A549 (cell line): ENCODE measurements around the gene GOSR2. TPM values are rescaled to one million over a fixed set of nuclear protein-coding genes. Genes with fewer than 3 reads are reported as not detected.
A peak's percentile ranks its signal among the peaks of the same experiment; 100 is the strongest.

Source experiments
- ATAC-seq, 2 experiments: fragments of 200-7000 bp in 1 of 2; fragments of >200 bp in 1 of 2; cut with Nextera tagmentation in 1 of 2; cut with Tn5 transposase in 1 of 2; 3 replicates each; pipeline versions ENCODE4 v1.8.0 to v1.9.1; 2018 to 2020; ENCODE audit warnings: mild to moderate bottlenecking in 1 of 2, moderate library complexity in 1 of 2
- CTCF ChIA-PET: fragments of 300-600 bp; sonication (Branson Sonifier 250); formaldehyde crosslinking; extraction: SDS; loops from one replicate; lab custom pipeline; 2021; ENCODE audit warnings: antibody characterized with exemption, inconsistent platforms; lab: Yijun Ruan, JAX
- POLR2A ChIA-PET: fragments of 350-600 bp; formaldehyde crosslinking; extraction: SDS; loops from one replicate; lab custom pipeline; 2021; ENCODE audit warnings: antibody characterized with exemption, inconsistent platforms; lab: Yijun Ruan, JAX
- DNase-seq, 2 experiments: peaks; one replicate each; pipeline versions ENCODE4 v3.0.0 to v3.0.0-alpha.2; 2011 to 2016; ENCODE audit warnings: low read depth in 1 of 2, low spot score in 1 of 2
- FAIRE-seq: peaks from 2 replicates; lab custom pipeline; 2011; peaks lifted over from hg19 to GRCh38; lab: Jason Lieb, UNC
- H3K27ac ChIP-seq, 2 experiments: fragments of >200 bp; sonication (Bioruptor Twin); formaldehyde crosslinking; 3 replicates each; pipeline ENCODE4 v1.5.1; 2016 to 2017
- H3K4me1 ChIP-seq: fragments of >200 bp; sonication (Bioruptor Twin); formaldehyde crosslinking; 3 replicates; pipeline ENCODE4 v1.6.1; 2016
- H3K4me2 ChIP-seq: fragments of >200 bp; sonication (Bioruptor Twin); formaldehyde crosslinking; 3 replicates; pipeline ENCODE4 v1.6.1; 2016
- H3K4me3 ChIP-seq: fragments of >200 bp; sonication (Bioruptor Twin); formaldehyde crosslinking; 3 replicates; pipeline ENCODE4 v1.5.1; 2016
- H3K9me3 ChIP-seq: fragments of >200 bp; sonication (Bioruptor Twin); formaldehyde crosslinking; 3 replicates; pipeline ENCODE4 v1.6.1; 2016
- BHLHE40 ChIP-seq: IDR thresholded peaks from 2 replicates; pipeline ENCODE4 v1.6.1; 2012; ENCODE audit warnings: low read depth, low read length, inconsistent platforms
- CBX2 ChIP-seq: fragments of 200-600 bp; sonication (generic); IDR thresholded peaks from 2 replicates; pipeline ENCODE4 v1.6.1; 2016; ENCODE audit warnings: low read depth, mild to moderate bottlenecking, borderline replicate concordance
- CBX8 ChIP-seq: fragments of 200-600 bp; sonication (generic); IDR thresholded peaks from 2 replicates; pipeline ENCODE4 v1.6.1; 2016
- CEBPB ChIP-seq, 2 experiments: fragments of >200 bp in 1 of 2; sonication (Bioruptor Twin) in 1 of 2; formaldehyde crosslinking in 1 of 2; IDR thresholded peaks; 2 replicates each; pipeline ENCODE4 v1.6.1; 2012 to 2016
- CHD2 ChIP-seq: fragments of 150-350 bp; IDR thresholded peaks from 2 replicates; pipeline ENCODE4 v1.6.1; 2014; ENCODE audit warnings: low read length; ENCODE audit not compliant: partially characterized antibody
- EHMT2 ChIP-seq: fragments of 200-600 bp; sonication (generic); IDR thresholded peaks from 2 replicates; pipeline ENCODE4 v1.6.1; 2016; ENCODE audit warnings: antibody characterized with exemption, low read depth, mild to moderate bottlenecking, moderate library complexity
- ESRRA ChIP-seq: fragments of 150-350 bp; IDR thresholded peaks from 2 replicates; pipeline ENCODE4 v1.6.1; 2014; ENCODE audit warnings: mild to moderate bottlenecking, low read length, borderline replicate concordance
- FOXS1 ChIP-seq: fragments of 250-450 bp; sonication (Bioruptor Pico); IDR thresholded peaks from 2 replicates; pipeline ENCODE4 v1.5.0; 2020; ENCODE audit warnings: mild to moderate bottlenecking, moderate library complexity
- HDAC2 ChIP-seq: fragments of 200-600 bp; sonication (generic); IDR thresholded peaks from 2 replicates; pipeline ENCODE4 v1.6.1; 2016
- HEYL ChIP-seq: fragments of 250-450 bp; sonication (Bioruptor Pico); IDR thresholded peaks from 2 replicates; pipeline ENCODE4 v1.8.0; 2021; ENCODE audit warnings: mild to moderate bottlenecking, moderate library complexity
- HOXA7 ChIP-seq: fragments of 250-450 bp; sonication (Bioruptor Pico); IDR thresholded peaks from 2 replicates; pipeline ENCODE4 v1.5.0; 2020; ENCODE audit warnings: mild to moderate bottlenecking, moderate library complexity
- HOXB13 ChIP-seq: fragments of 250-450 bp; sonication (Bioruptor Pico); IDR thresholded peaks from 2 replicates; pipeline ENCODE4 v1.5.0; 2020; ENCODE audit warnings: low read depth, mild to moderate bottlenecking, moderate library complexity
- HOXB5 ChIP-seq: fragments of 250-450 bp; sonication (Bioruptor Pico); IDR thresholded peaks from 2 replicates; pipeline ENCODE4 v1.5.0; 2020; ENCODE audit warnings: mild to moderate bottlenecking, moderate library complexity
- JUN ChIP-seq, 2 experiments: fragments of >200 bp; sonication (Bioruptor Twin); formaldehyde crosslinking; IDR thresholded peaks; 2 replicates in 1 of 2; 3 replicates in 1 of 2; pipeline ENCODE4 v1.6.1; 2016 to 2017
- JUNB ChIP-seq: fragments of >200 bp; sonication (Bioruptor Twin); formaldehyde crosslinking; IDR thresholded peaks from 2 replicates; pipeline ENCODE4 v1.6.1; 2016
- KDM1A ChIP-seq: fragments of 200-600 bp; sonication (generic); IDR thresholded peaks from 2 replicates; pipeline ENCODE4 v1.6.1; 2016; ENCODE audit warnings: low read depth, mild to moderate bottlenecking
- MAFK ChIP-seq: fragments of 450-650 bp; IDR thresholded peaks from 2 replicates; pipeline ENCODE4 v1.6.1; 2014; ENCODE audit not compliant: partially characterized antibody
- MYC ChIP-seq: IDR thresholded peaks from 2 replicates; pipeline ENCODE4 v1.6.1; 2012; ENCODE audit warnings: mild to moderate bottlenecking, inconsistent platforms, low read length, improper control_type of control experiment, borderline replicate concordance
- NPAS2 ChIP-seq: fragments of 250-450 bp; sonication (Bioruptor Pico); IDR thresholded peaks from 2 replicates; pipeline ENCODE4 v1.8.0; 2022; ENCODE audit warnings: mild to moderate bottlenecking, moderate library complexity, borderline replicate concordance
- NR3C1 ChIP-seq: fragments of >200 bp; sonication (Bioruptor Twin); formaldehyde crosslinking; IDR thresholded peaks from 3 replicates; pipeline ENCODE4 v1.6.1; 2017
- PHF8 ChIP-seq: fragments of 200-600 bp; sonication (generic); IDR thresholded peaks from 2 replicates; pipeline ENCODE4 v1.6.1; 2016; ENCODE audit warnings: low read depth, mild to moderate bottlenecking, antibody characterized with exemption, moderate library complexity, borderline replicate concordance
- POLR2AphosphoS2 ChIP-seq: conservative IDR thresholded peaks from 2 replicates; pipeline ENCODE4 v1.6.1; 2012; ENCODE audit warnings: low read length, improper control_type of control experiment, inconsistent platforms
- RARB ChIP-seq: fragments of 250-450 bp; sonication (Bioruptor Pico); IDR thresholded peaks from 2 replicates; pipeline ENCODE4 v1.8.0; 2021; ENCODE audit warnings: mild to moderate bottlenecking, moderate library complexity
- RCOR1 ChIP-seq: fragments of 150-350 bp; IDR thresholded peaks from 2 replicates; pipeline ENCODE4 v1.6.1; 2014; ENCODE audit warnings: antibody characterized with exemption, low read length, low read depth
- RNF2 ChIP-seq: fragments of 200-600 bp; sonication (generic); IDR thresholded peaks from 2 replicates; pipeline ENCODE4 v1.6.1; 2016; ENCODE audit warnings: low read depth, mild to moderate bottlenecking, antibody characterized with exemption, moderate library complexity, borderline replicate concordance
- SMC3 ChIP-seq: fragments of >200 bp; sonication (Bioruptor Twin); formaldehyde crosslinking; IDR thresholded peaks from 3 replicates; pipeline ENCODE4 v1.6.1; 2018; ENCODE audit warnings: inconsistent platforms
- SREBF2 ChIP-seq: fragments of 450-650 bp; IDR thresholded peaks from 2 replicates; pipeline ENCODE4 v1.6.1; 2014; ENCODE audit warnings: mild to moderate bottlenecking, moderate library complexity
- WGBS: methylation state at CpG from one replicate; pipeline ENCODE4 v1.1.6; 2017; ENCODE audit errors: missing lambda C conversion rate; 5-methylcytosine and 5-hydroxymethylcytosine counted together
- polyA plus RNA-seq, 4 experiments: library from polyadenylated mRNA; depleted of rRNA in 3 of 4; stranded (reverse); fragments of >200 nt; fragmentation: RNase III in 1 of 4; extraction: RNeasy Plus Mini Kit Qiagen cat#74134 plus additional on column Dnase treatment in 1 of 4; gene quantifications; 2 replicates in 3 of 4; 3 replicates in 1 of 4; pipeline ENCODE4 v1.2.3, GENCODE V29; 2011 to 2017
- TF ChIP-seq, protein P1 (sequence below): IDR thresholded peaks from 2 replicates; pipeline ENCODE4 v1.6.1; 2012
- TF ChIP-seq, protein P2 (sequence below): fragments of 250-450 bp; sonication (Bioruptor Pico); IDR thresholded peaks from 2 replicates; pipeline ENCODE4 v1.5.0; 2021; ENCODE audit warnings: mild to moderate bottlenecking, moderate library complexity, borderline replicate concordance
- TF ChIP-seq, protein P3 (sequence below): IDR thresholded peaks from 2 replicates; pipeline ENCODE4 v1.6.1; 2012
- TF ChIP-seq, protein P4 (sequence below): IDR thresholded peaks from 2 replicates; pipeline ENCODE4 v1.6.1; 2012; ENCODE audit warnings: low read depth, borderline replicate concordance
- TF ChIP-seq, protein P5 (sequence below): fragments of 450-650 bp; IDR thresholded peaks from 2 replicates; pipeline ENCODE4 v1.6.1; 2014; ENCODE audit warnings: antibody characterized with exemption
- TF ChIP-seq, protein P6 (sequence below): fragments of 250-450 bp; sonication (Bioruptor Pico); IDR thresholded peaks from 2 replicates; pipeline ENCODE4 v1.5.0; 2020; ENCODE audit warnings: low read depth, mild to moderate bottlenecking, moderate library complexity
- TF ChIP-seq, protein P7 (sequence below): fragments of >200 bp; sonication (Bioruptor Twin); formaldehyde crosslinking; IDR thresholded peaks from 3 replicates; pipeline ENCODE4 v1.6.1; 2016

GOSR2 gene
- polyA plus RNA-seq, 2 of the 4 experiments (the other 2 are of a cell fraction) = 36.9 to 68.3 TPM

DNA sequence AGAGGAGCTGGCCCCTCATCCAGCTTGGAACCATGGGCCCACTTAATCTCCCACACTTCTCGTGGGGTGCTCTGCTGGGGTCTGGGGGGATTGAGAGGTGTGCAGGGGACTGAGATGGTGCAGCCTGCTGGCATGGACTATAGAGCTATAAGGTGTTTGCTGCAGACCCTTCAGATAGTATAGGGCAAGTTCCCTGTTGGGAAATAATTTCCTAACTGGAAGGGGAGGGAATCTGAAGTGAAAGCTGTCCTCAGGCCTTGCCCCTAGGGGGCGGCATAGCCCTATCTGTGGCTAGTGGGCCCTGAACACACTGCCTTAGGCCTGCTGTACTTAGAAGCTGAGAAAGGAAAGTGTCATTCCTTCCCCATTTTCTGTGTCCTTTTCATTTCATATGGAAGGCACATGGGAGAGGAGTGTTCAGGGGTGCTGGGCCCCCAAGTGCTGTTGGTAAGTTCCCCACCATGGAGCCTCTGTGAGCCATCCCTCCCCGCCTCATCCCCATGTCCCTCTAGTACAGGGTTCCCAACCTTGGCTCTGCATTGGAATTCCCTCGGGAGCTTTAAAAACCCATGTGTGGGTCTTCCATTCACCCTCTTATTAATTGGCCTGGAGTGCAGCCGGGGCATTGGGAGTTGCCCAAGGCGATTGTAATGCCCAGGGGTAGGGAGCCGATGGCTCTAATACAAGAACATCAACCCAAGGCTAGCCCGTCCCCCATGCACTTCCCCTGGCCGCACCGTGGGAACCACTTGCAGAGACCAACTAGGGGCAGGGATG is 19.7 kb downstream of the GOSR2 start (continued):
- TF ChIP-seq, protein P1, sequence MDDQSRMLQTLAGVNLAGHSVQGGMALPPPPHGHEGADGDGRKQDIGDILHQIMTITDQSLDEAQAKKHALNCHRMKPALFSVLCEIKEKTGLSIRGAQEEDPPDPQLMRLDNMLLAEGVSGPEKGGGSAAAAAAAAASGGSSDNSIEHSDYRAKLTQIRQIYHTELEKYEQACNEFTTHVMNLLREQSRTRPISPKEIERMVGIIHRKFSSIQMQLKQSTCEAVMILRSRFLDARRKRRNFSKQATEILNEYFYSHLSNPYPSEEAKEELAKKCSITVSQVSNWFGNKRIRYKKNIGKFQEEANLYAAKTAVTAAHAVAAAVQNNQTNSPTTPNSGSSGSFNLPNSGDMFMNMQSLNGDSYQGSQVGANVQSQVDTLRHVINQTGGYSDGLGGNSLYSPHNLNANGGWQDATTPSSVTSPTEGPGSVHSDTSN = no peak
- no peak for TF ChIP-seq HOXB5 (CRISPR knock-in tag)
- no peak for TF ChIP-seq RNF2
- TF ChIP-seq MYC = no peak
- TF ChIP-seq JUN (IDR thresholded peaks at IDR 0.05) = no peak
- TF ChIP-seq CBX8 = no peak
- no peak for TF ChIP-seq HEYL
- TF ChIP-seq, protein P2, sequence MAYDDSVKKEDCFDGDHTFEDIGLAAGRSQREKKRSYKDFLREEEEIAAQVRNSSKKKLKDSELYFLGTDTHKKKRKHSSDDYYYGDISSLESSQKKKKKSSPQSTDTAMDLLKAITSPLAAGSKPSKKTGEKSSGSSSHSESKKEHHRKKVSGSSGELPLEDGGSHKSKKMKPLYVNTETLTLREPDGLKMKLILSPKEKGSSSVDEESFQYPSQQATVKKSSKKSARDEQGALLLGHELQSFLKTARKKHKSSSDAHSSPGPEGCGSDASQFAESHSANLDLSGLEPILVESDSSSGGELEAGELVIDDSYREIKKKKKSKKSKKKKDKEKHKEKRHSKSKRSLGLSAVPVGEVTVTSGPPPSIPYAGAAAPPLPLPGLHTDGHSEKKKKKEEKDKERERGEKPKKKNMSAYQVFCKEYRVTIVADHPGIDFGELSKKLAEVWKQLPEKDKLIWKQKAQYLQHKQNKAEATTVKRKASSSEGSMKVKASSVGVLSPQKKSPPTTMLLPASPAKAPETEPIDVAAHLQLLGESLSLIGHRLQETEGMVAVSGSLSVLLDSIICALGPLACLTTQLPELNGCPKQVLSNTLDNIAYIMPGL = no peak
- TF ChIP-seq NR3C1 = no peak
- TF ChIP-seq, protein P3, sequence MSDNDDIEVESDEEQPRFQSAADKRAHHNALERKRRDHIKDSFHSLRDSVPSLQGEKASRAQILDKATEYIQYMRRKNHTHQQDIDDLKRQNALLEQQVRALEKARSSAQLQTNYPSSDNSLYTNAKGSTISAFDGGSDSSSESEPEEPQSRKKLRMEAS = no peak
- no peak for TF ChIP-seq RARB (CRISPR knock-in tag)
- 0 out of 2 replicates have a peak, but pooled peaks have one; percentile 33 for TF ChIP-seq HOXA7 (CRISPR knock-in tag)
- TF ChIP-seq, protein P4, sequence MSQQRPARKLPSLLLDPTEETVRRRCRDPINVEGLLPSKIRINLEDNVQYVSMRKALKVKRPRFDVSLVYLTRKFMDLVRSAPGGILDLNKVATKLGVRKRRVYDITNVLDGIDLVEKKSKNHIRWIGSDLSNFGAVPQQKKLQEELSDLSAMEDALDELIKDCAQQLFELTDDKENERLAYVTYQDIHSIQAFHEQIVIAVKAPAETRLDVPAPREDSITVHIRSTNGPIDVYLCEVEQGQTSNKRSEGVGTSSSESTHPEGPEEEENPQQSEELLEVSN = no peak
- TF ChIP-seq HOXB13 (CRISPR knock-in tag) = no peak
- TF ChIP-seq, protein P5, sequence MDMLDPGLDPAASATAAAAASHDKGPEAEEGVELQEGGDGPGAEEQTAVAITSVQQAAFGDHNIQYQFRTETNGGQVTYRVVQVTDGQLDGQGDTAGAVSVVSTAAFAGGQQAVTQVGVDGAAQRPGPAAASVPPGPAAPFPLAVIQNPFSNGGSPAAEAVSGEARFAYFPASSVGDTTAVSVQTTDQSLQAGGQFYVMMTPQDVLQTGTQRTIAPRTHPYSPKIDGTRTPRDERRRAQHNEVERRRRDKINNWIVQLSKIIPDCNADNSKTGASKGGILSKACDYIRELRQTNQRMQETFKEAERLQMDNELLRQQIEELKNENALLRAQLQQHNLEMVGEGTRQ = no peak
- no peak for TF ChIP-seq NPAS2 (CRISPR knock-in tag)
- TF ChIP-seq CBX2 = no peak
- TF ChIP-seq EHMT2 = no peak
- peak; percentile 71 for TF ChIP-seq SMC3
- peak in 1 of 2 experiments; percentile 61; a peak in 2 of 4 replicates for TF ChIP-seq CEBPB (IDR thresholded peaks at IDR 0.05)
- TF ChIP-seq RCOR1 = no peak
- TF ChIP-seq KDM1A = no peak

DNA sequence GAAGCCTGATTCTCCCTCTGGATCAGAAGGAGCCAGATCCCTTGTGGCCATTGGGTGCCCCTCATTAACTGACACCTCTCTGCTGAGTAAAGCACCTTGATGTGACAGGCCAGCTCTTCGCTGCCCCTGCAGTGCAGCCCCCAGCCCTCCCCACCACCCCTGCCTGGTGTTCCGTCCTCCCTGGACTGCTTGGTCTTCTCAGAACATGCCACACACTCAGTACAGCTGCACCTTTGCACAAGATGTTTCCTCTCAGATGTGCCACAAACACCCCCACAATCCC is 20.2 kb downstream of the GOSR2 start:
- CTCF ChIA-PET = interaction anchor here (0.5 to 28.3 kb wide), 28 partner anchors 11 to 721 kb away, joined by 3 to 460 read pairs (median 10); partner anchors contain the start of genes GOSR2 and RPRML
- ATAC-seq (no peak), DNase-seq (no peak), FAIRE-seq (no peak)
- Histone ChIP-seq H3K4me1 (no peaks in the 10 kb centered on the region), H3K9me3 (no peaks in the 10 kb centered on the region), H3K4me3 (no peak overlapping the region), H3K27ac (no peak overlapping the region), H3K4me2 (no peak overlapping the region)
- POLR2A ChIA-PET = no interaction called here
- 92% methylated on average over 2 of the region's 2 CpGs for WGBS
- TF ChIP-seq ESRRA (no peak), HOXB5 (CRISPR knock-in tag) (no peak), CHD2 (no peak), MAFK (no peak), PHF8 (no peak), JUN (IDR thresholded peaks at IDR 0.05) (no peak), BHLHE40 (no peak), POLR2AphosphoS2 (no peak), JUNB (no peak), SREBF2 (no peak), FOXS1 (CRISPR knock-in tag) (no peak), HDAC2 (no peak)
- TF ChIP-seq, protein P6, sequence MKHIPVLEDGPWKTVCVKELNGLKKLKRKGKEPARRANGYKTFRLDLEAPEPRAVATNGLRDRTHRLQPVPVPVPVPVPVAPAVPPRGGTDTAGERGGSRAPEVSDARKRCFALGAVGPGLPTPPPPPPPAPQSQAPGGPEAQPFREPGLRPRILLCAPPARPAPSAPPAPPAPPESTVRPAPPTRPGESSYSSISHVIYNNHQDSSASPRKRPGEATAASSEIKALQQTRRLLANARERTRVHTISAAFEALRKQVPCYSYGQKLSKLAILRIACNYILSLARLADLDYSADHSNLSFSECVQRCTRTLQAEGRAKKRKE = no peak
- TF ChIP-seq, protein P7, sequence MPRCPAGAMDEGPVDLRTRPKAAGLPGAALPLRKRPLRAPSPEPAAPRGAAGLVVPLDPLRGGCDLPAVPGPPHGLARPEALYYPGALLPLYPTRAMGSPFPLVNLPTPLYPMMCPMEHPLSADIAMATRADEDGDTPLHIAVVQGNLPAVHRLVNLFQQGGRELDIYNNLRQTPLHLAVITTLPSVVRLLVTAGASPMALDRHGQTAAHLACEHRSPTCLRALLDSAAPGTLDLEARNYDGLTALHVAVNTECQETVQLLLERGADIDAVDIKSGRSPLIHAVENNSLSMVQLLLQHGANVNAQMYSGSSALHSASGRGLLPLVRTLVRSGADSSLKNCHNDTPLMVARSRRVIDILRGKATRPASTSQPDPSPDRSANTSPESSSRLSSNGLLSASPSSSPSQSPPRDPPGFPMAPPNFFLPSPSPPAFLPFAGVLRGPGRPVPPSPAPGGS = no peak
- TF ChIP-seq, protein P5 = no peak
